ENCODE measurements around the gene ALG12. TPM values are rescaled to one million over a fixed set of nuclear protein-coding genes. Genes with fewer than 3 reads are reported as not detected.
"Not testable (repeated sequence)": the region's sequence is repeated elsewhere in the genome, so short reads cannot be mapped to it uniquely, and the experiment has no call there.

ALG12 gene
- total RNA-seq, 1 experiment from 2014 or later: 18.2 TPM

DNA sequence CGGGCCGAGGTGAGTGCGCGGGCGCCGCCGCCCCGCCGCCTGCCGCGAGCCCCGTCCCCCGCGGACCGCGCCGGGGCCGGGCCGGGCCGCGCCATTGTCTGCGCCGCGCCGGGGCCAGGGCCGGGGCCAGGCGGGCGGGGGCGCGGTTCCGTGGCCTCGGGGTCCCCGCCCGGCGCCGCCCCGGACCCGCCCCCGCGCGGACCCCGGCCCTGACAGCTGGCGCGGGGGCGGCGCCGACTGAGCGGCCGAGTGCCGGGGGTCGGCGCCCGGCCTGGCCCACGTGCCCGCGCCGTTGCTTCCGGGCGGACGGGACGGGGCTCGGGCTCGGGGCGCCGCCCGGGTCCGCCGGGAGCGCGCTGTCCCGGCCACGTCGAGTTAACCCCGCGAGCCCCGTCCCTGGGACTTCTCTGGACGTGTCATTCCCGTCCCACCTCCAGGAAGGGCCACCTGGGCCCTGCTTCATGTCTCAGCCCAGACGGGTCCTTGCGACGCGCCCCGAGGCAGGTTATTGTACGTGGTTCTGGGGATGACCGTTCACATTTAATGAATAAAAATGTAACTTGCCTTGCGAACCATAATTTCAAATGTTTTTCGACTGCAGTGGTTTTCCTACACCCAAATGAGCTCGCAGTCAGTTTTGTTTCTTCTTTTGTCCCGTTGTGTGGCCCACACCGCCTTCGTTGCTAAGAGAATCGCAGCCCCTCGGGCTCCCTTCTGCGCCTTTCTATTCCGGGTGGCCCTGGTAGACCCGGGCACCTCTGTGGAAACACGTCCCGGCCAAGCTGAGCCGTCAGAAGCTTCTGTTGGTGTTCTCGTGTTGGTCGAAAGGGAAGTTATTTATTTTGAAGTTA lies 64.0 kb downstream of the ALG12 start:
- no TSS peak for BruUV-seq (replicated peaks)
- POLR2A ChIA-PET: interaction anchor here (1.0 to 3.5 kb wide), 6 partner anchors 8 to 64 kb away, joined by 3 to 31 read pairs (median 6); partner anchors contain the start of genes ALG12, BRD1 and CRELD2
- Mint-ChIP-seq H3K27me3 (ENCODE audit: insufficient read depth, unreplicated experiment) (no peaks in the 10 kb centered on the region), H3K27ac (ENCODE audit: low read depth, unreplicated experiment) (peak overlapping the region; percentile 88), H3K9me3 (ENCODE audit: unreplicated experiment) (no peaks in the 10 kb centered on the region), H3K4me1 (ENCODE audit: insufficient read depth, unreplicated experiment) (peaks cover 13% of the 10 kb centered on the region), H3K36me3 (ENCODE audit: insufficient read depth, unreplicated experiment) (peaks cover 6% of the 10 kb centered on the region), H3K4me3 (ENCODE audit: unreplicated experiment) (peak overlapping the region; percentile 94)
- TF ChIP-seq, protein P1, sequence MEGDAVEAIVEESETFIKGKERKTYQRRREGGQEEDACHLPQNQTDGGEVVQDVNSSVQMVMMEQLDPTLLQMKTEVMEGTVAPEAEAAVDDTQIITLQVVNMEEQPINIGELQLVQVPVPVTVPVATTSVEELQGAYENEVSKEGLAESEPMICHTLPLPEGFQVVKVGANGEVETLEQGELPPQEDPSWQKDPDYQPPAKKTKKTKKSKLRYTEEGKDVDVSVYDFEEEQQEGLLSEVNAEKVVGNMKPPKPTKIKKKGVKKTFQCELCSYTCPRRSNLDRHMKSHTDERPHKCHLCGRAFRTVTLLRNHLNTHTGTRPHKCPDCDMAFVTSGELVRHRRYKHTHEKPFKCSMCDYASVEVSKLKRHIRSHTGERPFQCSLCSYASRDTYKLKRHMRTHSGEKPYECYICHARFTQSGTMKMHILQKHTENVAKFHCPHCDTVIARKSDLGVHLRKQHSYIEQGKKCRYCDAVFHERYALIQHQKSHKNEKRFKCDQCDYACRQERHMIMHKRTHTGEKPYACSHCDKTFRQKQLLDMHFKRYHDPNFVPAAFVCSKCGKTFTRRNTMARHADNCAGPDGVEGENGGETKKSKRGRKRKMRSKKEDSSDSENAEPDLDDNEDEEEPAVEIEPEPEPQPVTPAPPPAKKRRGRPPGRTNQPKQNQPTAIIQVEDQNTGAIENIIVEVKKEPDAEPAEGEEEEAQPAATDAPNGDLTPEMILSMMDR (IDR thresholded peaks at IDR 0.05; ENCODE audit: unreplicated experiment): no peak
- DNase-seq (ENCODE audit: unreplicated experiment): peak; percentile 27
- CTCF ChIA-PET: interaction anchor here (0.9 to 1.0 kb wide), 3 partner anchors 51 to 77 kb away, joined by 3 to 4 read pairs (median 3); no protein-coding TSS in a partner anchor
- intact Hi-C loops (cut with micrococcal nuclease): loop anchor here (2.0 to 10.0 kb wide), 2 partner anchors 27 to 61 kb away; partner anchors contain the start of genes ALG12, BRD1 and CRELD2

DNA sequence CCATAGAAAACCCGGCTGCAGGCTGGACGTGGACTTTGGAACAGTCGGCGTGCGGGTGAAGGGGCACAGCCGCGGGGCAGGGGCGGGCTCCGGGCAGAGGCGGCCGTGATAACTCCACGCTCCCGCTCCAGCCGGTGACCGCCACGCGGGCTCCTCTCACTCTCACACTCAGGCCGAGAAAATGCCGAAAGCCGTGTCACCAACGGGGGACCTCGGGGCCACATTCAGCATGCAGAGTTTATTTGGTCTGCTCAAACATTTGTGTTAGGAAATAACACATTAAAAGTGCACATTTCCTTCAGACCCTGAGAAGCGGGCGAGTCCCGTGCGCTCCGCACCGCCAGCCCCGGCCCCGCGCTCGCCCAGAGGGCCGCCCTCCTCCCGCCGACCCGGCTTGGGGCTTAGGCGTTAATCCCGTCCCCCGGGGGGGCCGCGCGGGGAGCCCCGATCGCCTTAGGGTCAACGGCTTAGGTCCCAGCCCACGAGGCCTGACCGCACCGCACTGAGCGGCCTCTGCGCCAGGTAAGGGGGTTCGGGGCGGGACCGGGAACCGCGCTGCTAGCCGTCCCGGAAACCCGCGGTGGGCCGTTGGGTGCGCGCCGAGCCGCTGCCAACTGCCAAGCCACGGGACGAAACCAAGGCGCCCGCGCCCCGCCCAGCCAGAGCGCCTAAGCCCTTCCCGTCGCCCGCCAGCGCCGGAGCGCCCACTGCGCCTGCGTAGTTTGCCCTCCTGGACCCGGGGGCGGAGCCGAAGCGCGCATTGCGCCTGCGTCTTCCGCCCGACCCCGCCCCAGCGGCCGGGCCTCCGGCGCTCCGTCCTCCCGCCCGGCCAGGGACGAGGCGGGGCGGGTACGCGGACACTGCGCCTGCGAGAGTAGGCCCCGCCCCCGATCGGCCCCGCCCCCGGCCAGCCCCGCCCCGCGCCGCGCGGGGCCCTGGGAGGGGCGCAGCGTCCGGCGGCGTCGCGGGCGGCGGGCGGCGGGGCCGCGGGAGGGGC lies 65.0 kb downstream of the ALG12 start, which contains the start of gene ZBED4:
Gene ZBED4, plus strand, starts transcription at position 947 of the 997 bp plus-strand sequence. CDS start 29,819 bp downstream, outside the sequence.
- Mint-ChIP-seq H3K27me3 (ENCODE audit: insufficient read depth, unreplicated experiment) (no peaks in the 10 kb centered on the region), H3K36me3 (ENCODE audit: insufficient read depth, unreplicated experiment) (no peaks in the 10 kb centered on the region), H3K4me1 (ENCODE audit: insufficient read depth, unreplicated experiment) (peaks cover 13% of the 10 kb centered on the region), H3K27ac (ENCODE audit: low read depth, unreplicated experiment) (peak within 1 kb of the TSS; percentile 88), H3K9me3 (ENCODE audit: unreplicated experiment) (no peaks in the 10 kb centered on the region), H3K4me3 (ENCODE audit: unreplicated experiment) (peak within 1 kb of the TSS; percentile 94)
- TF ChIP-seq, protein P1 (IDR thresholded peaks at IDR 0.05; ENCODE audit: unreplicated experiment): no peak
- CTCF ChIA-PET: interaction anchor here (0.9 kb wide), 1 partner anchor 78 kb away, joined by 3 read pairs; no protein-coding TSS in a partner anchor
- intact Hi-C loops (cut with micrococcal nuclease): loop anchor here (10.0 kb wide), 1 partner anchor 62 kb away; the partner anchor contains the start of genes ALG12 and CRELD2
- TSS peak; percentile 83 for BruUV-seq (replicated peaks)
- POLR2A ChIA-PET: interaction anchor here (2.0 kb wide), 1 partner anchor 10 kb away, joined by 5 read pairs; no protein-coding TSS in a partner anchor
- DNase-seq (ENCODE audit: unreplicated experiment): peak; percentile 97

DNA sequence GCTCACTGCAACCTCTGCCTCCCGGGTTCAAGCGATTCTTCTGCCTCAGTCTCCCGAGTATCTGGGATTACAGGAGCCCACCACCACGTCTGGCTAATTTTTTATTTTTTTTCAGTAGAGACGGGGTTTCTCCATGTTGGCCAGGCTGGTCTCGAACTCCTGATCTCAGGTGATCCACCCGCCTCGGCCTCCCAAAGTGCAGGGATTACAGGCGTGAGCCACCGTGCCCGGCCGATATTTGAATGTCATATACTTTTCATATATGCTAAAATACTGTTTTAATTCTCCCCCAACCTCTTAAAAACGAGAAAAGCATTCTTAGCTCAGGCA lies 65.7 kb downstream of the ALG12 start:
- POLR2A ChIA-PET; DNase-seq (ENCODE audit: unreplicated experiment); BruUV-seq (replicated peaks); H3K27me3 Mint-ChIP-seq (ENCODE audit: insufficient read depth, unreplicated experiment); H3K36me3 Mint-ChIP-seq (ENCODE audit: insufficient read depth, unreplicated experiment); H3K9me3 Mint-ChIP-seq (ENCODE audit: unreplicated experiment); CTCF ChIA-PET: not testable (repeated sequence)
- Mint-ChIP-seq H3K4me3 (ENCODE audit: unreplicated experiment) (peak overlapping the region; percentile 70), H3K27ac (ENCODE audit: low read depth, unreplicated experiment) (peak overlapping the region; percentile 19), H3K4me1 (ENCODE audit: insufficient read depth, unreplicated experiment) (peaks cover 13% of the 10 kb centered on the region)
- intact Hi-C loops (cut with micrococcal nuclease): loop anchor here (10.0 kb wide), 1 partner anchor 62 kb away; the partner anchor contains the start of genes ALG12 and CRELD2

- H3K4me1 Mint-ChIP-seq (ENCODE audit: insufficient read depth, unreplicated experiment): peaks cover 12% of the 10 kb centered on the region
- no peaks in the 10 kb centered on the region for H3K36me3 Mint-ChIP-seq (ENCODE audit: insufficient read depth, unreplicated experiment)
- intact Hi-C loops (cut with micrococcal nuclease): loop anchor here (10.0 kb wide), 1 partner anchor 64 kb away; the partner anchor contains the start of genes ALG12 and CRELD2
- no TSS peak for BruUV-seq (replicated peaks)
- no peaks in the 10 kb centered on the region for H3K27me3 Mint-ChIP-seq (ENCODE audit: insufficient read depth, unreplicated experiment)
- ChIA-PET POLR2A (interaction anchor here (0.6 kb wide), 1 partner anchor 13 kb away, joined by 4 read pairs; no protein-coding TSS in a partner anchor), CTCF (no interaction called here)
- TF ChIP-seq, protein P1 (IDR thresholded peaks at IDR 0.05; ENCODE audit: unreplicated experiment): no peak
- H3K27ac Mint-ChIP-seq (ENCODE audit: low read depth, unreplicated experiment): no peak overlapping the region
- no peaks in the 10 kb centered on the region for H3K9me3 Mint-ChIP-seq (ENCODE audit: unreplicated experiment)
- peak overlapping the region; percentile 62 for H3K4me3 Mint-ChIP-seq (ENCODE audit: unreplicated experiment)
- DNase-seq (ENCODE audit: unreplicated experiment): no peak
Measured at GRCh38 chr22:49850959-49851802, 67.1 kb downstream of the ALG12 start.

Measured in MCF 10A (cell line).